ENCODE results near the gene U2SURP. TPM values are rescaled to one million over a fixed set of nuclear protein-coding genes. Genes with fewer than 3 reads are reported as not detected.
A peak's percentile ranks its signal among the peaks of the same experiment; 100 is the strongest.

Gene U2SURP
- total RNA-seq (35.4 and 39.1 TPM in 2 replicates), polyA plus RNA-seq (44.8 and 45.5 TPM in 2 replicates), polyA minus RNA-seq (ENCODE audit: low replicate concordance) (7.3 and 11.6 TPM in 2 replicates)
- 48.6 and 51.3 TPM in 2 replicates for polyA plus RNA-seq (2012)

- H3K27ac ChIP-seq (ENCODE audit: insufficient read depth, low read length) = peak within 1 kb of the TSS; percentile 95
- peak within 1 kb of the TSS; percentile 85 for H2AFZ ChIP-seq (ENCODE audit: low read length)
Measured at GRCh38 chr3:143001369-143002082, at the start of gene U2SURP. U2SURP (plus strand) TSS chr3:143001570; CDS start chr3:143001629, 59 bp downstream.

GRCh38 chr3:142951794-142952193 is 49.6 kb upstream of the U2SURP start:
- no peak for DNase-seq (ENCODE audit: low read depth in 2 of 2)
- H3K9me3 ChIP-seq (ENCODE audit: control insufficient read depth, insufficient read depth, low read depth, low read length) = no peaks in the 10 kb centered on the region
- H2AFZ ChIP-seq (ENCODE audit: low read length) = no peak overlapping the region
- H3K4me2 ChIP-seq (ENCODE audit: extremely low read depth, insufficient read depth, low read length) = no peak overlapping the region
- no peaks in the 10 kb centered on the region for H3K27me3 ChIP-seq (ENCODE audit: control insufficient read depth, insufficient read depth, low read length)
- no peak overlapping the region for H3K9ac ChIP-seq (ENCODE audit: insufficient read depth, low read length)
- no peaks in the 10 kb centered on the region for H3K4me1 ChIP-seq (ENCODE audit: control insufficient read depth, extremely low read depth, insufficient read depth, low read length)
- no peak overlapping the region for H3K27ac ChIP-seq (ENCODE audit: insufficient read depth, low read length)
- H3K36me3 ChIP-seq (ENCODE audit: control insufficient read depth, insufficient read depth, low read length) = no peaks in the 10 kb centered on the region
- no peak for TF ChIP-seq EZH2 (IDR thresholded peaks at IDR 0.05; ENCODE audit: low read length, missing control alignments)
- TF ChIP-seq CTCF (conservative IDR thresholded peaks at IDR 0.05 in 1 of 2, IDR thresholded peaks at IDR 0.05 in 1 of 2; ENCODE audit: low read depth in 1 of 2, low read length in 2 of 2) = no peak
- H3K79me2 ChIP-seq (ENCODE audit: control insufficient read depth, insufficient read depth, low read length) = no peaks in the 10 kb centered on the region
- no peak overlapping the region for H3K4me3 ChIP-seq (replicated peaks in 1 of 4; ENCODE audit: control extremely low read depth in 1 of 4, insufficient read depth in 1 of 4, low read depth in 3 of 4, low read length in 4 of 4)
- no peaks in the 10 kb centered on the region for H4K20me1 ChIP-seq (ENCODE audit: control insufficient read depth, extremely low read depth, insufficient read depth, low read length)

More at GRCh38 chr3:143001369-143002082, at the start of gene U2SURP:
- Histone ChIP-seq H3K9ac (ENCODE audit: insufficient read depth, low read length) (peak within 1 kb of the TSS; percentile 94), H3K79me2 (ENCODE audit: control insufficient read depth, insufficient read depth, low read length) (peaks cover 50% of the 10 kb centered on the region), H3K36me3 (ENCODE audit: control insufficient read depth, insufficient read depth, low read length) (no peaks in the 10 kb centered on the region), H3K9me3 (ENCODE audit: control insufficient read depth, insufficient read depth, low read depth, low read length) (no peaks in the 10 kb centered on the region), H3K4me3 (replicated peaks in 1 of 4; ENCODE audit: control extremely low read depth in 1 of 4, insufficient read depth in 1 of 4, low read depth in 3 of 4, low read length in 4 of 4) (peak within 1 kb of the TSS; percentile 83 to 97 (median 90)), H4K20me1 (ENCODE audit: control insufficient read depth, extremely low read depth, insufficient read depth, low read length) (no peaks in the 10 kb centered on the region), H3K4me1 (ENCODE audit: control insufficient read depth, extremely low read depth, insufficient read depth, low read length) (peaks cover 4% of the 10 kb centered on the region), H3K27me3 (ENCODE audit: control insufficient read depth, insufficient read depth, low read length) (no peaks in the 10 kb centered on the region), H3K4me2 (ENCODE audit: extremely low read depth, insufficient read depth, low read length) (peak within 1 kb of the TSS; percentile 99)
- DNase-seq (ENCODE audit: low read depth in 2 of 2) = peak; percentile 98 to 99
- TF ChIP-seq EZH2 (IDR thresholded peaks at IDR 0.05; ENCODE audit: low read length, missing control alignments) (no peak), CTCF (conservative IDR thresholded peaks at IDR 0.05 in 1 of 2, IDR thresholded peaks at IDR 0.05 in 1 of 2; ENCODE audit: low read depth in 1 of 2, low read length in 2 of 2) (no peak)

GRCh38 chr3:142952272-142953193 is 48.8 kb upstream of the U2SURP start:
- no peak for DNase-seq (ENCODE audit: low read depth in 2 of 2)
- Histone ChIP-seq H3K27me3 (ENCODE audit: control insufficient read depth, insufficient read depth, low read length) (no peaks in the 10 kb centered on the region), H3K79me2 (ENCODE audit: control insufficient read depth, insufficient read depth, low read length) (no peaks in the 10 kb centered on the region), H3K4me2 (ENCODE audit: extremely low read depth, insufficient read depth, low read length) (no peak overlapping the region), H3K4me3 (replicated peaks in 1 of 4; ENCODE audit: control extremely low read depth in 1 of 4, insufficient read depth in 1 of 4, low read depth in 3 of 4, low read length in 4 of 4) (no peak overlapping the region), H3K9me3 (ENCODE audit: control insufficient read depth, insufficient read depth, low read depth, low read length) (no peaks in the 10 kb centered on the region), H3K27ac (ENCODE audit: insufficient read depth, low read length) (no peak overlapping the region), H4K20me1 (ENCODE audit: control insufficient read depth, extremely low read depth, insufficient read depth, low read length) (no peaks in the 10 kb centered on the region), H2AFZ (ENCODE audit: low read length) (no peak overlapping the region), H3K9ac (ENCODE audit: insufficient read depth, low read length) (no peak overlapping the region), H3K4me1 (ENCODE audit: control insufficient read depth, extremely low read depth, insufficient read depth, low read length) (no peaks in the 10 kb centered on the region), H3K36me3 (ENCODE audit: control insufficient read depth, insufficient read depth, low read length) (no peaks in the 10 kb centered on the region)
- TF ChIP-seq EZH2 (IDR thresholded peaks at IDR 0.05; ENCODE audit: low read length, missing control alignments) (no peak), CTCF (conservative IDR thresholded peaks at IDR 0.05 in 1 of 2, IDR thresholded peaks at IDR 0.05 in 1 of 2; ENCODE audit: low read depth in 1 of 2, low read length in 2 of 2) (no peak)

Data from fibroblast of lung (primary cell).